ENCODE measurements around the gene DCTD.

Gene DCTD

GRCh38 chr4:182840108-182840507 lies 77.1 kb downstream of the DCTD start:
- no peak for DNase-seq (ENCODE audit: low read depth)

Data from stimulated activated CD8-positive, alpha-beta memory T cell treated with anti-CD3 and anti-CD28 coated beads, Interleukin-15, amount 100 ng/mL, for 1 hour (primary cell).